Measurements from ENCODE around the gene STXBP3.

The STXBP3 gene

DNA sequence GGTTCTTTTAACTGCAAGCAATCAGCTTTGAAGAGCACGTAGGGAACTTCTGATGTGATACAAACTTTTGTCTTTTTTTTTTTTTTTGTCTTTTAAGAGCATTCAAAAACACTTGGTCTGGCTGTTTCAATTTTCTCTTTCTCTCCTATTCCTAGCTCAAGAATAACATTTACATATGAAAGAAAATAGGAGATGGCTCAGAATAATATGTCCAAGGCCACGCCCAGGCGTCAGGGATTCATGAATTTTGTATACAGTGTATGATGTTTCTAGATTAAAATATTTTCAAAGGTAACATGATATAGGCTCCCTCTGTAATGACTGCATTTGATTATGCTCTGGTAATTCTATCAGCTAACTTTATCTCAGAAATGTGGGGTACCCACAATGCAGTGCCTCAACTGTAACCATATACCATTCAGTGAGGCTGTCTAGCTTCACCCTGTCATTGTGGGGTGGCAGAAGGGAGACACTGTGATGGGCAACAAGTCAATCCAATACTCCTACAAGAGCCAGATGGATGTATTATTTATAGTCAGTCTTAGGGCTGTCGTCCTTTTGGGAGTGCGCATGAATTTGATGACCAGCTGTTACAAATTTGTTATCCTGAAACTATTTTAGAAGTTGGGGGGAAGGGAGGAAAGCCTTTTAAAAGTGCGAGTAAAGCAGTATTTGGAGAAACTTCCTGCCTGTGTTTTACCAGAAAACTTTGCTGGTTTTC, 111.9 kb downstream of the STXBP3 start:
- TF ChIP-seq ZFX (IDR thresholded peaks at IDR 0.05; ENCODE audit: borderline replicate concordance) (no peak), CTCF (IDR thresholded peaks at IDR 0.05) (no peak)
- H3K27ac ChIP-seq = no peak overlapping the region
